ENCODE data around the gene DTYMK. TPM values are rescaled to one million over a fixed set of nuclear protein-coding genes. Genes with fewer than 3 reads are reported as not detected.
A peak's percentile ranks its signal among the peaks of the same experiment; 100 is the strongest.

The DTYMK gene
- total and polyA plus RNA-seq, 2 of the 4 experiments (the other 2 are of a cell fraction): 31.7 to 50.1 TPM

DNA sequence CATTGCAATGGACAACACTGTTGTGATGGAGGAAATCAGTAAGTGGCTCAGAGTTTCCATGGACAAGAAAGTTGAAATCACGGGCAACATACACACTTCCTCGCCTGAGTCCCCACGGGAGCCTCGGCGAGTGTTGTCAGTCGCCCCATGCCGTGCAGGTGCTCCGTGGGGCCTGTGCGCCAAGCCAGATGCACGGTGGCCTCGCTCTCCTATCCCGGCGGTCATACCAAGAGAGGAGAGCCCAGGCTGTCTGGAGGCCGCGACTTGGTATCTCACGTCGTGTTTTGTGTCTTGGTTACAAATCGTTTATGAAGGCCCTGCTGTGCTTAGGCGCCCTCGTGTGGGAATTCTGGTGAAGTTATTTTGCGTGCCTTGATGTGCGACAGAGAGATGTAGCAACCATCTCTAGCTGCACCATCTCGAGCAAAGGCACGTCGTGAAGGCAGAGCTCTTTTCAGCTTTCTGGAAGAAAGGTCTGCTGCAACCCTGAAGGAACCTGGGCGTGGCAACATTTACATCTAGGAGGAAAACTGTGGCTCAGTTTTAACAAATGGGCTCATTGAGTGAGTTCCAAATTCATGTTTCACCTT, 27.4 kb downstream of the DTYMK start (continued):
- no peak for TF ChIP-seq RCOR1 (IDR thresholded peaks at IDR 0.05; ENCODE audit: insufficient replicate concordance, low read length)

DNA sequence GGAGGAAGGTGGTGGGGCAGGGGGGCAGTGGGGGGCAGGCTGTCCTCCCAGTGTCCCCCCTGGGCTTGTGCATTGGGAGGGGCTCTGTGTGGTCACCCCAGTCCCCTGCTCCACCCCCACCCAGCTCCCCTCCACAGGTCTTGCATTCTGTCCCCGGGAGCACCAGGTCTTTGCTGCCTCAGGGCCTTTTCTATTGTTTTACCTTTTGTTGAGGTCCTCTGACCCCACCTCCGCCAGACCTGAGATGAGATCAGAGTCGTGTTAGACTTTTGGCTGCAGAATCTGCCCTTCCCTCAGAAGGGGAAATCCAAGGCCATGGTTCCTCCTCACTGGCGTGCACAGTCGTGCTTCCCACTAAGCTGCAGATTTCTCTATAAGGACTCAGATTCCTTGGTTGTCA, 28.3 kb downstream of the DTYMK start:
- Histone ChIP-seq H3K9me3 (ENCODE audit: control insufficient read depth, insufficient read depth, low read length) (no peaks in the 10 kb centered on the region), H3K27ac (ENCODE audit: insufficient read depth, low read length) (no peak overlapping the region), H2AK5ac (ENCODE audit: low read depth, low read length) (no peak overlapping the region), H3K9ac (ENCODE audit: low read depth, low read length) (no peak overlapping the region), H3K18ac (ENCODE audit: low read depth, low read length) (no peak overlapping the region), H2BK5ac (ENCODE audit: low read depth, low read length, poor library complexity, severe bottlenecking) (no peak overlapping the region), H3K56ac (ENCODE audit: extremely low read depth, insufficient read depth, low read length) (no peak overlapping the region), H2BK15ac (ENCODE audit: low read depth, low read length) (no peak overlapping the region), H3K27me3 (ENCODE audit: control insufficient read depth, insufficient read depth, low read length) (no peaks in the 10 kb centered on the region), H2BK120ac (ENCODE audit: low read depth, low read length) (no peak overlapping the region), H4K8ac (ENCODE audit: low read depth in 2 of 2, low read length in 2 of 2) (no peak overlapping the region), H2BK20ac (ENCODE audit: low read depth, low read length) (no peak overlapping the region), H3K23ac (ENCODE audit: low read depth, low read length) (no peak overlapping the region), H2AK9ac (replicated peaks; ENCODE audit: low read depth, low read length, poor library complexity) (peak overlapping the region; percentile 82), H3K14ac (replicated peaks; ENCODE audit: low read depth, low read length) (no peak overlapping the region), H2AFZ (replicated peaks; ENCODE audit: low read length, poor library complexity) (no peak overlapping the region), H4K5ac (ENCODE audit: low read depth, low read length) (no peak overlapping the region), H3K4me2 (ENCODE audit: low read depth, low read length) (no peak overlapping the region), H4K91ac (ENCODE audit: insufficient read depth, low read depth, low read length) (no peak overlapping the region), H3K36me3 (ENCODE audit: control insufficient read depth, insufficient read depth, low read length) (peaks cover 44% of the 10 kb centered on the region), H4K20me1 (ENCODE audit: insufficient read depth, low read length) (peaks cover 3% of the 10 kb centered on the region), H3K4me3 (ENCODE audit: insufficient read depth, low read depth, low read length) (no peak overlapping the region), H3K9me1 (ENCODE audit: insufficient read depth, low read length) (no peaks in the 10 kb centered on the region), H3K4me1 (ENCODE audit: control insufficient read depth, insufficient read depth, low read length) (no peaks in the 10 kb centered on the region), H3K4ac (ENCODE audit: low read depth, low read length) (no peak overlapping the region), H3K79me1 (ENCODE audit: low read depth in 1 of 2, low read length in 2 of 2) (peaks cover under 1 to 4% of the 10 kb centered on the region in 2 experiments; a peak in 2 of 4 replicates)
- no TSS peak for BruUV-seq (replicated peaks)
- no CpG with 5 or more reads among the region's 5 CpGs for WGBS, 2 experiments (ENCODE audit: extremely low coverage in 2 of 2, insufficient read length in 1 of 2)
- no peak for TF ChIP-seq BHLHE40 (IDR thresholded peaks at IDR 0.05; ENCODE audit: low read depth, low read length)
- dilution Hi-C loops (cut with HindIII; ENCODE audit: low sequenced_read_pairs, unreplicated experiment) (no loop called here), intact Hi-C loops (cut with micrococcal nuclease) (loop anchor here (2.0 to 5.0 kb wide), 2 partner anchors 151 to 301 kb away; partner anchors contain the start of gene FARP2), in situ Hi-C loops (cut with MboI; ENCODE audit: low sequenced_read_pairs) (loop anchor here (25.0 kb wide), 1 partner anchor 796 kb away; the partner anchor contains the start of gene AGXT)
- ChIA-PET CTCF (no interaction called here), POLR2A (ENCODE audit: unreplicated experiment) (interaction anchor here (0.5 kb wide), 1 partner anchor 31 kb away, joined by 3 read pairs; no protein-coding TSS in a partner anchor)
- no peak for DNase-seq
- no peak for ATAC-seq (ENCODE audit: low read depth)
